IMR-90 (cell line): Measurements from ENCODE around the gene OLIG3. TPM values are rescaled to one million over a fixed set of nuclear protein-coding genes. Genes with fewer than 3 reads are reported as not detected.
A peak's percentile ranks its signal among the peaks of the same experiment; 100 is the strongest.

Source experiments
- ATAC-seq: fragments of 200-7000 bp; cut with Tn5 transposase; 2 replicates; pipeline ENCODE4 v1.9.1; 2020; ENCODE audit warnings: low read depth, mild to moderate bottlenecking, moderate library complexity
- BruUV-seq: library from RNA; stranded (reverse); fragments of 400-500 nt; replicated peaks from 2 replicates; lab custom pipeline; 2021; lab: Mats Ljungman, UMichigan
- CTCF ChIA-PET: fragments of 300-600 bp; formaldehyde crosslinking; extraction: SDS; loops from one replicate; lab custom pipeline; 2021; ENCODE audit warnings: antibody characterized with exemption; lab: Yijun Ruan, JAX
- POLR2A ChIA-PET: fragments of 300-600 bp; sonication (Branson Sonifier 250); formaldehyde crosslinking; loops from one replicate; lab custom pipeline; 2022; ENCODE audit warnings: antibody characterized with exemption; ENCODE audit not compliant: unreplicated experiment; lab: Charles Lee
- DNase-seq: peaks from one replicate; pipeline ENCODE4 v3.0.0; 2013
- H2AFZ ChIP-seq: replicated peaks from 2 replicates; pipeline ENCODE3; 2013; ENCODE audit warnings: low read length, mild to moderate bottlenecking; ENCODE audit not compliant: poor library complexity
- H2AK5ac ChIP-seq: 2 replicates; pipeline ENCODE4 v1.6.1; 2013; ENCODE audit warnings: low read depth, low read length, inconsistent platforms
- H2AK9ac ChIP-seq: replicated peaks from 2 replicates; pipeline ENCODE3; 2013; ENCODE audit warnings: mild to moderate bottlenecking, low read depth, low read length, moderate library complexity; ENCODE audit not compliant: poor library complexity
- H2BK120ac ChIP-seq: 2 replicates; pipeline ENCODE4 v1.6.1; 2013; ENCODE audit warnings: low read depth, low read length, inconsistent platforms
- H2BK15ac ChIP-seq: 3 replicates; pipeline ENCODE4 v1.6.1; 2013; ENCODE audit warnings: low read depth, low read length, inconsistent platforms
- H2BK20ac ChIP-seq: 2 replicates; pipeline ENCODE4 v1.6.1; 2013; ENCODE audit warnings: low read depth, mild to moderate bottlenecking, inconsistent platforms, low read length, moderate library complexity
- H2BK5ac ChIP-seq: 2 replicates; pipeline ENCODE4 v1.6.1; 2013; ENCODE audit warnings: mild to moderate bottlenecking, low read depth, low read length, inconsistent platforms; ENCODE audit not compliant: poor library complexity, severe bottlenecking
- H3K14ac ChIP-seq: replicated peaks from 2 replicates; pipeline ENCODE4 v1.6.1; 2013; ENCODE audit warnings: low read depth, low read length, inconsistent platforms
- H3K18ac ChIP-seq: 2 replicates; pipeline ENCODE4 v1.6.1; 2013; ENCODE audit warnings: low read depth, low read length, control low read depth
- H3K23ac ChIP-seq: 2 replicates; pipeline ENCODE4 v1.6.1; 2013; ENCODE audit warnings: low read depth, low read length, inconsistent platforms
- H3K27ac ChIP-seq: 2 replicates; pipeline ENCODE4 v1.5.1; 2013; ENCODE audit warnings: mild to moderate bottlenecking, control low read depth, low read length; ENCODE audit not compliant: insufficient read depth
- H3K27me3 ChIP-seq: 2 replicates; pipeline ENCODE4 v1.6.1; 2013; ENCODE audit warnings: low read length; ENCODE audit not compliant: control insufficient read depth, insufficient read depth
- H3K36me3 ChIP-seq: 2 replicates; pipeline ENCODE4 v1.6.1; 2013; ENCODE audit warnings: low read length, mixed read lengths; ENCODE audit not compliant: control insufficient read depth, insufficient read depth
- H3K4ac ChIP-seq: 2 replicates; pipeline ENCODE4 v1.6.1; 2013; ENCODE audit warnings: low read depth, low read length, inconsistent platforms
- H3K4me1 ChIP-seq: 2 replicates; pipeline ENCODE4 v1.6.1; 2013; ENCODE audit warnings: low read length, mixed read lengths; ENCODE audit not compliant: control insufficient read depth, insufficient read depth
- H3K4me2 ChIP-seq: 2 replicates; pipeline ENCODE4 v1.6.1; 2013; ENCODE audit warnings: low read depth, mild to moderate bottlenecking, control low read depth, low read length, moderate library complexity
- H3K4me3 ChIP-seq: 2 replicates; pipeline ENCODE4 v1.5.1; 2013; ENCODE audit warnings: low read depth, mild to moderate bottlenecking, control low read depth, low read length, moderate library complexity; ENCODE audit not compliant: insufficient read depth
- H3K56ac ChIP-seq: 2 replicates; pipeline ENCODE4 v1.6.1; 2013; ENCODE audit warnings: low read length, inconsistent platforms; ENCODE audit not compliant: insufficient read depth; ENCODE audit errors: extremely low read depth
- H3K79me1 ChIP-seq, 2 experiments: 2 replicates each; pipeline ENCODE4 v1.6.1; 2013; ENCODE audit warnings: low read length in 2 of 2, inconsistent platforms in 1 of 2, low read depth in 1 of 2
- H3K9ac ChIP-seq: 2 replicates; pipeline ENCODE4 v1.6.1; 2013; ENCODE audit warnings: low read depth, low read length, control low read depth
- H3K9me1 ChIP-seq: 2 replicates; pipeline ENCODE4 v1.6.1; 2013; ENCODE audit warnings: low read length, inconsistent platforms; ENCODE audit not compliant: insufficient read depth
- H3K9me3 ChIP-seq: 2 replicates; pipeline ENCODE4 v1.6.1; 2013; ENCODE audit warnings: low read length; ENCODE audit not compliant: control insufficient read depth, insufficient read depth
- H4K20me1 ChIP-seq: 2 replicates; pipeline ENCODE4 v1.6.1; 2013; ENCODE audit warnings: low read length, inconsistent platforms; ENCODE audit not compliant: insufficient read depth
- H4K5ac ChIP-seq: 2 replicates; pipeline ENCODE4 v1.6.1; 2013; ENCODE audit warnings: mild to moderate bottlenecking, low read depth, low read length, control low read depth
- H4K8ac ChIP-seq, 2 experiments: 2 replicates each; pipeline ENCODE4 v1.6.1; 2013; ENCODE audit warnings: low read depth in 2 of 2, low read length in 2 of 2, control low read depth in 1 of 2, inconsistent platforms in 1 of 2
- H4K91ac ChIP-seq: 2 replicates; pipeline ENCODE4 v1.6.1; 2013; ENCODE audit warnings: low read depth, low read length, inconsistent platforms; ENCODE audit not compliant: insufficient read depth
- BHLHE40 ChIP-seq: fragments of 150-350 bp; IDR thresholded peaks from 2 replicates; pipeline ENCODE4 v1.6.1; 2016; ENCODE audit warnings: mild to moderate bottlenecking, low read depth, low read length
- CEBPB ChIP-seq: IDR thresholded peaks from 2 replicates; pipeline ENCODE4 v1.6.1; 2012; ENCODE audit warnings: low read depth, low read length, improper control_type of control experiment
- CHD1 ChIP-seq: IDR thresholded peaks from 2 replicates; pipeline ENCODE4 v1.6.1; 2012; ENCODE audit warnings: low read depth, low read length, improper control_type of control experiment
- ELK1 ChIP-seq: fragments of 150-350 bp; IDR thresholded peaks from 2 replicates; pipeline ENCODE4 v1.6.1; 2016; ENCODE audit warnings: low read depth, mild to moderate bottlenecking, low read length, moderate library complexity, borderline replicate concordance
- FOS ChIP-seq: fragments of 150-350 bp; IDR thresholded peaks from 2 replicates; pipeline ENCODE4 v1.6.1; 2016; ENCODE audit warnings: low read depth, low read length
- MAFK ChIP-seq: IDR thresholded peaks from 2 replicates; pipeline ENCODE4 v1.6.1; 2012; ENCODE audit warnings: low read depth, low read length, improper control_type of control experiment
- MAZ ChIP-seq: IDR thresholded peaks from 2 replicates; pipeline ENCODE4 v1.6.1; 2012; ENCODE audit warnings: low read depth, mild to moderate bottlenecking, low read length, improper control_type of control experiment, moderate library complexity, borderline replicate concordance
- MXI1 ChIP-seq: IDR thresholded peaks from 2 replicates; pipeline ENCODE4 v1.6.1; 2012; ENCODE audit warnings: low read depth, mild to moderate bottlenecking, low read length, moderate library complexity, borderline replicate concordance
- NFE2L2 ChIP-seq: fragments of 150-350 bp; IDR thresholded peaks from 2 replicates; pipeline ENCODE4 v1.6.1; 2016; ENCODE audit warnings: low read depth, mild to moderate bottlenecking, low read length
- POLR2A ChIP-seq: IDR thresholded peaks from 2 replicates; pipeline ENCODE4 v1.6.1; 2012; ENCODE audit warnings: mild to moderate bottlenecking, low read depth, low read length
- RAD21 ChIP-seq: IDR thresholded peaks from 2 replicates; pipeline ENCODE4 v1.6.1; 2012; ENCODE audit warnings: low read length, improper control_type of control experiment
- RCOR1 ChIP-seq: IDR thresholded peaks from 2 replicates; pipeline ENCODE4 v1.6.1; 2012; ENCODE audit warnings: mild to moderate bottlenecking, low read length, improper control_type of control experiment; ENCODE audit not compliant: insufficient replicate concordance
- RFX5 ChIP-seq: IDR thresholded peaks from 2 replicates; pipeline ENCODE4 v1.8.0; 2012; ENCODE audit warnings: low read depth, mild to moderate bottlenecking, low read length, moderate library complexity
- SMC3 ChIP-seq: fragments of 150-350 bp; IDR thresholded peaks from 2 replicates; pipeline ENCODE4 v1.6.1; 2016; ENCODE audit warnings: low read depth, mild to moderate bottlenecking, antibody characterized with exemption, low read length, moderate library complexity
- WGBS, 2 experiments: methylation state at CpG; one replicate each; pipeline versions ENCODE4 v1.1.5 to v1.1.7; 2013; ENCODE audit warnings: missing lambda C conversion rate in 2 of 2; ENCODE audit not compliant: insufficient read length in 1 of 2; ENCODE audit errors: extremely low coverage in 2 of 2; 5-methylcytosine and 5-hydroxymethylcytosine counted together
- dilution Hi-C: fragments of 300-500 bp; cut with HindIII; formaldehyde crosslinking; loops from one replicate; pipeline ENCODE4 v1.14.3; 2018; ENCODE audit warnings: low sequenced_read_pairs; ENCODE audit not compliant: unreplicated experiment
- in situ Hi-C: fragments of 300-500 bp; cut with MboI; formaldehyde crosslinking; loops from 3 replicates; pipeline ENCODE4 v1.14.3; 2019; ENCODE audit warnings: low sequenced_read_pairs, inconsistent platforms, mixed read lengths
- intact Hi-C: fragments of 100-400 bp; cut with micrococcal nuclease; formaldehyde crosslinking; loops from 2 replicates; pipeline ENCODE4 v1.10.0; 2022
- polyA plus RNA-seq, 3 experiments: library from polyadenylated mRNA; depleted of rRNA; stranded (reverse); fragments of >200 nt; gene quantifications; 2 replicates each; pipeline ENCODE4 v1.2.3, GENCODE V29; 2012; ENCODE audit warnings: low replicate concordance in 1 of 3
- total RNA-seq: library from RNA; depleted of rRNA; stranded (reverse); fragments of >200 nt; gene quantifications from 2 replicates; pipeline ENCODE4 v1.2.3, GENCODE V29; 2012
- TF ChIP-seq, protein P1 (sequence below): fragments of 150-350 bp; IDR thresholded peaks from 2 replicates; pipeline ENCODE4 v1.6.1; 2017; ENCODE audit warnings: mild to moderate bottlenecking, antibody characterized with exemption, low read length, low read depth

The OLIG3 gene
- total and polyA plus RNA-seq, 2 of the 4 experiments (the other 2 are of a cell fraction): not detected

- intact Hi-C loops (no loop called here), in situ Hi-C loops (no loop called here), dilution Hi-C loops (no loop called here)
- Histone ChIP-seq H3K9ac (no peak overlapping the region), H3K36me3 (no peaks in the 10 kb centered on the region), H2BK20ac (no peak overlapping the region), H3K79me1 (no peaks in the 10 kb centered on the region), H3K9me3 (peaks cover 6% of the 10 kb centered on the region; the same call in 1 of the 2 replicates), H2AK9ac (no peak overlapping the region), H3K4ac (no peak overlapping the region), H3K9me1 (no peaks in the 10 kb centered on the region; the same call in 1 of the 2 replicates), H3K14ac (no peak overlapping the region), H3K4me2 (no peak overlapping the region), H2AK5ac (no peak overlapping the region), H3K27me3 (peaks cover 64% of the 10 kb centered on the region), H2BK120ac (no peak overlapping the region), H3K4me1 (no peaks in the 10 kb centered on the region), H3K23ac (no peak overlapping the region), H4K8ac (no peak overlapping the region), H3K18ac (no peak overlapping the region), H4K20me1 (no peaks in the 10 kb centered on the region), H3K27ac (no peak overlapping the region), H4K91ac (no peak overlapping the region), H2BK5ac (no peak overlapping the region), H4K5ac (no peak overlapping the region), H2BK15ac (no peak overlapping the region), H3K4me3 (no peak overlapping the region), H3K56ac (no peak overlapping the region), H2AFZ (peak overlapping the region; percentile 32)
- CTCF ChIA-PET: interaction anchor here (0.6 kb wide), 1 partner anchor 422 kb away, joined by 3 read pairs; no protein-coding TSS in a partner anchor
- no peak for DNase-seq
- no TSS peak for BruUV-seq
- no peak; the same call in 1 of the 2 replicates for ATAC-seq
- POLR2A ChIA-PET: no interaction called here
- WGBS, 2 experiments: 3% methylated on average over 13 of the region's 60 CpGs; no CpG with 5 or more reads in 1 of the 2 experiments
- TF ChIP-seq RAD21 (no peak), FOS (no peak), CHD1 (no peak), BHLHE40 (no peak), RCOR1 (no peak), MAFK (no peak), CEBPB (no peak), NFE2L2 (no peak), MAZ (no peak), MXI1 (no peak), ELK1 (no peak), SMC3 (no peak), POLR2A (no peak), RFX5 (no peak)
- TF ChIP-seq, protein P1, sequence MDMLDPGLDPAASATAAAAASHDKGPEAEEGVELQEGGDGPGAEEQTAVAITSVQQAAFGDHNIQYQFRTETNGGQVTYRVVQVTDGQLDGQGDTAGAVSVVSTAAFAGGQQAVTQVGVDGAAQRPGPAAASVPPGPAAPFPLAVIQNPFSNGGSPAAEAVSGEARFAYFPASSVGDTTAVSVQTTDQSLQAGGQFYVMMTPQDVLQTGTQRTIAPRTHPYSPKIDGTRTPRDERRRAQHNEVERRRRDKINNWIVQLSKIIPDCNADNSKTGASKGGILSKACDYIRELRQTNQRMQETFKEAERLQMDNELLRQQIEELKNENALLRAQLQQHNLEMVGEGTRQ: no peak
These were observed 3.7 kb upstream of the OLIG3 start for GRCh38 chr6:137497721-137498463.
